IMR-90 (cell line): ENCODE results near the gene CHST8.

ENCODE experiments used
- BHLHE40 ChIP-seq: fragments of 150-350 bp; IDR thresholded peaks from 2 replicates; pipeline ENCODE4 v1.6.1; 2016; ENCODE audit warnings: mild to moderate bottlenecking, low read depth, low read length
- CEBPB ChIP-seq: IDR thresholded peaks from 2 replicates; pipeline ENCODE4 v1.6.1; 2012; ENCODE audit warnings: low read depth, low read length, improper control_type of control experiment
- MAZ ChIP-seq: IDR thresholded peaks from 2 replicates; pipeline ENCODE4 v1.6.1; 2012; ENCODE audit warnings: low read depth, mild to moderate bottlenecking, low read length, improper control_type of control experiment, moderate library complexity, borderline replicate concordance
- POLR2A ChIP-seq: IDR thresholded peaks from 2 replicates; pipeline ENCODE4 v1.6.1; 2012; ENCODE audit warnings: mild to moderate bottlenecking, low read depth, low read length
- RAD21 ChIP-seq: IDR thresholded peaks from 2 replicates; pipeline ENCODE4 v1.6.1; 2012; ENCODE audit warnings: low read length, improper control_type of control experiment
- RFX5 ChIP-seq: IDR thresholded peaks from 2 replicates; pipeline ENCODE4 v1.8.0; 2012; ENCODE audit warnings: low read depth, mild to moderate bottlenecking, low read length, moderate library complexity
- TF ChIP-seq, protein P1 (sequence below): conservative IDR thresholded peaks from 2 replicates; pipeline ENCODE4 v1.5.1; 2012; ENCODE audit warnings: mild to moderate bottlenecking, low read depth, low read length, improper control_type of control experiment

DNA sequence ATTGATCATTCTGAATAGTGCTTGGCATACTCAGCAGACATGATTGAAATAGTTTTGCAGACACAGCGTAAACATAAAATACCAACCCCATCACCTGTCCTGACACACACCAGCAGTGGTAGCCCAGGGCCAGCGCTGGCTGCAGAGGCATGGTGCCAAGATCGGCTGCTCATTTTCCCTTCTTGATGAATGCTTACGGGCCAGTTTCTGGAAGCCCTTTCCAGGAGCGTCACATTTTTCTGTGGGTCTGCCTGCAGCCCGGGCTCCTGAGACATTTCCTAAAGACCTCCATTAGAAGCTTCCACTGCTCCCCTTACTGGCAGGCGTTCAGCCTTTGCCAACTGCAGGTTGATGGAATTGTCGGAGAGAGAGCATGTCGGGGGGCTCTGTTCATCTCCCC, 48.6 kb downstream of the CHST8 start:
- TF ChIP-seq, protein P1, sequence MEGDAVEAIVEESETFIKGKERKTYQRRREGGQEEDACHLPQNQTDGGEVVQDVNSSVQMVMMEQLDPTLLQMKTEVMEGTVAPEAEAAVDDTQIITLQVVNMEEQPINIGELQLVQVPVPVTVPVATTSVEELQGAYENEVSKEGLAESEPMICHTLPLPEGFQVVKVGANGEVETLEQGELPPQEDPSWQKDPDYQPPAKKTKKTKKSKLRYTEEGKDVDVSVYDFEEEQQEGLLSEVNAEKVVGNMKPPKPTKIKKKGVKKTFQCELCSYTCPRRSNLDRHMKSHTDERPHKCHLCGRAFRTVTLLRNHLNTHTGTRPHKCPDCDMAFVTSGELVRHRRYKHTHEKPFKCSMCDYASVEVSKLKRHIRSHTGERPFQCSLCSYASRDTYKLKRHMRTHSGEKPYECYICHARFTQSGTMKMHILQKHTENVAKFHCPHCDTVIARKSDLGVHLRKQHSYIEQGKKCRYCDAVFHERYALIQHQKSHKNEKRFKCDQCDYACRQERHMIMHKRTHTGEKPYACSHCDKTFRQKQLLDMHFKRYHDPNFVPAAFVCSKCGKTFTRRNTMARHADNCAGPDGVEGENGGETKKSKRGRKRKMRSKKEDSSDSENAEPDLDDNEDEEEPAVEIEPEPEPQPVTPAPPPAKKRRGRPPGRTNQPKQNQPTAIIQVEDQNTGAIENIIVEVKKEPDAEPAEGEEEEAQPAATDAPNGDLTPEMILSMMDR: no peak
- TF ChIP-seq POLR2A: no peak
- TF ChIP-seq BHLHE40: no peak
- no peak for TF ChIP-seq RFX5
- TF ChIP-seq MAZ: no peak
- no peak for TF ChIP-seq CEBPB
- no peak for TF ChIP-seq RAD21
